Activated CD4-positive, alpha-beta T cell treated with anti-CD3 and anti-CD28 coated beads, Interleukin-10, Interleukin-2, amounts not matched to agents 100 ng/mL and 50 ng/mL, durations not matched to agents 16 hours and 8 hours (primary cell): ENCODE data around the gene FIG4.
"Not testable (repeated sequence)": the region's sequence is repeated elsewhere in the genome, so short reads cannot be mapped to it uniquely, and the experiment has no call there.

Experiments
- DNase-seq: peaks from one replicate; pipeline ENCODE4 v3.0.0-alpha.2; 2020

Gene FIG4

DNA sequence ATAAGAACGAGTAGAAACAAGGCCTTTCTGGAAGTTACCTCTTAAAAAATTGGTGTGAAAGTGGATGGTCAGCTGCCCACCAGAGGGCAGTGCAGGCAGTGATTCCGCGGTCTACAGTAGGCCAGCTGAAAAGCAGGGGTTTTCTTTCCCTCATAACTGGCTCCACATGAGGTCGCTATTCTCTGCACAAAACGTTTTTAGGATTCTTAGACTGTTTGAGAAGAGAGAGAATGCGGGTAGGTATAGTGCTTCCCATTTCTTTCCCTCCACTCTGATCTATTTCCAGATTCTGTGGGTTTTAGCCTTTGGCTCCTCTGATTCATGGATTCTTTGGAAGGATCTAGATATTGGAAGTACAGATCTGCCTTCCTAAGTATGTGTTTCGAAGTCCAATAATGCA is 14.2 kb downstream of the FIG4 start:
- peak; percentile 81 for DNase-seq

- DNase-seq, result no peak
Observed at GRCh38 chr6:109706513-109706912, 15.4 kb downstream of the FIG4 start.

DNA sequence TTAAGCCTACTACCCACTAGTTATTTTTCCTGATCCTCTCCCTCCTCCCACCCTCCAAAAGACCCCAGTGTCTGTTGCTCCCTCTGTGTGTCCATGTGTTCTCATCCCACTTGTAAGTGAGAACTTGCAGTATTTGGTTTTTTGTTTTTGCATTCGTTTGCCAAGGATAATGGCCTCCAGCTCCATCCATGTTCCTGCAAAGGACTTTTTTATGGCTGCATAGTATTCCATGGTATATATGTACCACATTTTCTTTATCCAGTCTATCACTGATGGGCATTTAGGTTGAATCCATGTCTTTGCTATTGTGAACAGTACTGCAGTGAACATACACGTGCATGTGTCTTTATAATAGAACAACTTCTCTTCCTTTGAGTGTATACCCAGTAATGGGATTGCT is 17.0 kb downstream of the FIG4 start:
- DNase-seq, result not testable (repeated sequence)

- DNase-seq, result no peak
Observed at GRCh38 chr6:109713097-109713496, 22.0 kb downstream of the FIG4 start.

GRCh38 chr6:109714166-109714565 is 23.1 kb downstream of the FIG4 start:
- no peak for DNase-seq

GRCh38 chr6:109714611-109715010 is 23.5 kb downstream of the FIG4 start:
- DNase-seq, result no peak

- no peak for DNase-seq
Observed at GRCh38 chr6:109715616-109716015, 24.5 kb downstream of the FIG4 start.

DNA sequence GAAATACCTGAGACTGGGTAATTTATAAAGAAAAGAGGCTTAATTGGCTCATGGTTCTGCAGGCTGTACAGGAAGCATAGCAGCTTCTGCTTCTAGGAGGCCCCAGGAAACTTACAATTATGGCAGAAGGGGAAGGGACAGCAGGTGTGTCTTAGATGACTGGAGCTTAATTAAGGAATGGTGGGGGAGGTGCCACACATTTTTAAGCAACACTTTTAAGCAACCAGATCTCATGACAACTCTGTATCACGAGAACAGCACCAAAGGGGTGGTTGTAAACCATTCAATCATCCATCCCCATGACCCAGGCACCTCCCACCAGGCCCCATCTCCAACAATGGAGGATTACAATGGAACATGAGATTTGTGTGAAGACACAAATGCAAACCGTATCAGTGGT is 26.9 kb downstream of the FIG4 start:
- DNase-seq, result no peak

GRCh38 chr6:109718991-109719390 is 27.9 kb downstream of the FIG4 start:
- no peak for DNase-seq

DNA sequence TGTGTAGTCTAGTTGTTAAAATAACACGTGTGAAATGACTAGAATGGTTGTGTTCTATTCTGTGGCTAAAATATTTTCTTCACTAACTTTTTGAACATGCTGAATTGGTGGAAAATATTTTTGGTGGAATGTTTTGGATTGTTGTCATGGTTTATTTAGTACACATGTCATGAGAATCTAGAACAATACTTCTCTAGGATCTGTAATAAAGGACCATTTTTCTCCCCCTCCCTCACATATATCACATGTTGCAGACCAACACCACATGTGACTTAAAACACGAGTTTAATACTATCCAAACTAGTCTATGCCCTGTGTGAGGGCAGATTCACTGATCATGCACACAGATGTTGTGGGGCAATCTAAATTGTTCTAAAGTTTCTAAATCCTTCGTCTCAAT is 29.2 kb downstream of the FIG4 start:
- DNase-seq, result no peak

- DNase-seq, result no peak
Observed at GRCh38 chr6:109722011-109722410, 30.9 kb downstream of the FIG4 start.

- no peak for DNase-seq
Observed at GRCh38 chr6:109722564-109723254, 31.6 kb downstream of the FIG4 start.

DNA sequence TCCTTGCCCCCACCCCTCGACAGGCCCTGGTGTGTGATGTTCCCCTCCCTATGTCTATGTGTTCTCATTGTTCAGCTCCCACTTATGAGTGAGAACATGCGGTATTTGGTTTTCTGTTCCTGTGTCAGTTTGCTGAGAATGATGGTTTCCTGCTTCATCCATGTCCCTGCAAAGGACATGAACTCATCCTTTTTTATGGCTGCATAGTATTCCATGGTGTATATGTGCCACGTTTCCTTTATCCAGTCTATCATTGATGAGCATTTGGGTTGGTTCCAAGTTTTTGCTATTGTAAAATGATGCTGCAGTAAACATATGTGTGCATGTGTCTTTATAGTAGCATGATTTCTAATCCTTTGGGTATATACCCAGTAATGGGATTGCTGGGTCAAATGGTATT is 34.2 kb downstream of the FIG4 start:
- DNase-seq, result not testable (repeated sequence)

DNA sequence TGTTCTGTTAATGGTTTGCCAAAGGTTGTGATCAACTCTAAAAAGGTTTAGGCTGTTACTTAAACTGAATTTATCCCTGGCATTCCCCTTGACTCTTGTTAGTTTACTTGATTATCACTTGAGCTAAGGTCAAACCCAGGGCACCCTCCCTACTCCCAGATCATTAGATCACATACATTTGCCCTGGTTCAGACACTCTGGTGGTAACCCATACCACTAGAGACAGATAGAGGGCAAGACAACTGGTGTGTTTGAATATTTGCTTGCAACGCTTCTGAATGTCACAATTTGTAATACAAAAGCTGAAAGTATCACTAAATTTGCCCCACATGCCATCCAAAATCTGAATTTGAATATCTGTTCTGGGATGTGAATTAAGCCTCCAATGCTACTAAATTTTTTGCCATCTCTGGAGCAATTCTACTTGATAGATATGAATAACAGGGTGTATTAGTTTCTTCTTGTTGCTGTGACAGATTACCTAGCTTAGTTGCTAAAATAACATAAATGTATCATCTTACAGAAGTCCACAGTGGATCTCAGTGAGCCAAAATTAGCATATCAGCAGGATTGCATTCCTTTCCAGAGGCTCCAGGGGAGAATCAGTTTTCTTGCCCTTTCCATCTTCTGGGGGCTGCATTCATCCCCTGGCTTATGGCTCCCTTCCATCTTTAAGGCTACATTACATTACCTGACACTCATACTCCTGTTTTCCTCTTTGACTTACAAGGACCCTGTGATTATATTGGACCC is 45.4 kb downstream of the FIG4 start:
- no peak for DNase-seq

- no peak for DNase-seq
Observed at GRCh38 chr6:109738255-109738654, 47.2 kb downstream of the FIG4 start.

DNA sequence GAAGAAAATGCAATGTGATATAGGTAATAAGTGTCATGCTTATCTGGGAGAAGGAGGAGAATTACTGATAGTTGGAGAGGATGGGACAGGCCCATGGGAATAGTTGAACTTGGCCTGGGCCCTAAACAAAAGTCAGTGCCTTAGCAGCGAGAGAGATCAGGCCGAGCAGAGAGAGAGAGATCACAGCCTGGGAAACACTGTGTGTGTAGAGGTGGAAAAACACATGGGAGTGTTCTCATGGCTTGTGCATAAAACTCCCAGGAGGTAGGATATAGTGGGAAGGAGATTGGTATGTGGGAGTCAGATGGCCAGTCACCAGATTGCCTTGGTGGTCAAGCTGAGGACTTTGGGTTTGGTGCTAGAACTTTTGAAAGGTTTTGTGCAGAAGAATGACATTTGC is 47.6 kb downstream of the FIG4 start:
- no peak for DNase-seq

- no peak for DNase-seq
Observed at GRCh38 chr6:109739686-109740085, 48.6 kb downstream of the FIG4 start.

DNA sequence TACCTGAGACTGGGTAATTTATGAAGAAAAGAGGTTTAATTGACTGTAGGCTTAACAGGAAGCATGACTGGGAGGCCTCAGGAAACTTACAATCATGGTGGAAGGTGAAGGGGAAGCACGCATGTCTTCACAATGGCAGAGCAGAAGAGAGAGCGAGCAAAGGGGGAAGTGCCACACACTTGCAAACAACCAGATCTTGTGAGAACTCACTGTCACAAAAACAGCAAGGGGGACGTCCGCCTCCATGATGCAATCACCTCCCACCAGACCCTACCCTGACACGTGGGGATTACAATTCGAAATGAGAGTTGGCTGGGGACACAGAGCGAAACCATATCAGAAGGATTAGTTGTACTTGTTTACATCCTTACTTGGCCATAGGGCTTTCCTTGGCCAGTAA is 49.7 kb downstream of the FIG4 start:
- DNase-seq, result no peak

GRCh38 chr6:109743739-109744138 is 52.6 kb downstream of the FIG4 start:
- DNase-seq, result no peak

- not testable (repeated sequence) for DNase-seq
Observed at GRCh38 chr6:109744779-109745178, 53.7 kb downstream of the FIG4 start.

DNA sequence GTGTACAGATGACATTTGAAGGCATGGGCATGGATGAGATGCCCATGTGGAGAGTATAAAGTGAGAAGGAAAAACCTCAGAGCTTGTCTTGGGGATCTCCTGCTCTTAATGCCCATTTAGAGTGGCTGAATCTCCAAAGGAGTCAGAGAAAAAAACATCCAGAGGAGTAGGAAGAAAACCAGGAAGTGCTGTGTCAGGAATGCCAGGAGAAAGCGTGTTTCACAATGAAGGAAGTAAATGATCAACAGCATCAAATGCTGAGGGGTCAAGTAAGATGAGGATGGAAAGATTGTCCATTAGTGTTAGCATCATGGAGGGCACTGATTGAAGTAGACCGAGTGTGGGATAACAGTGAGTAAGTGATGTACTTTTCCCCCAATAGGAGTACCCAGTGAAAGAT is 56.1 kb downstream of the FIG4 start:
- no peak for DNase-seq

DNA sequence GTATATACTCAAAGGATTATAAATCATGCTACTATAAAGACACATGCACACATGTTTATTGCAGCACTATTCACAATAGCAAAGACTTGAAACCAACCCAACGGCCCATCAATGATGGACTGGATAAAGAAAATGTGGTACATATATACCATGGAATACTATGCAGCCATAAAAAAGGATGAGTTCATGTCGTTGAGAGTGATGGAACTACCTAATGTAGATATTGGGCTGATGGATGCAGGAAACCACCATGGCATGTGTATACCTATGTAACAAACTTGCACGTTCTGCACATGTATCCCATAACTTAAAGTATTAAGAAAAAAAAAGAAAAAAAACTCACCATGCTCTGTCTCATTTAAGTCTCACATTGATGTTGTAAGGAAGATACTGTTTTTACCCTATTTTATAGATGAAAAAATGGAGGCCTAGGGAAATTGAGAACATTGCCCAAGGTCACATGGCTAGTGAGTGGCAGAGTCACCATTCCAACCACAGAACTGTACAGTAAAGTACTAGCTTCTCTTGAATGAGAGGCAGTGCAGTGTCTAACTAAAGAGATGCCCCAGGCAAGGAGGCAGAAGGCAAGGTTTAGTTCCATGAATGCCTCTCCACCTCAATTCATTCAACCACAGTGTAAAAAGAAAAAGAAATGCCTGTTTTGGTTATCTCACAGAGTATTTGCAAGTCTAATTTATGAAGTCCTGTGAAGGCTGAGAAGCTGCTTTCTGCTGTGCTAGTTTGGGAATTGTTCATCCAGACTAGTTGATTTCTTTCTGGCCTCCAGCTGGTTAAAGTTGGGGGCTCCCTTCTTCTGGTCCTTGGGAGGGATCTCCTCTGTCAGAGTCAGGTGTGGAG is 68.2 kb downstream of the FIG4 start:
- DNase-seq, result no peak

DNA sequence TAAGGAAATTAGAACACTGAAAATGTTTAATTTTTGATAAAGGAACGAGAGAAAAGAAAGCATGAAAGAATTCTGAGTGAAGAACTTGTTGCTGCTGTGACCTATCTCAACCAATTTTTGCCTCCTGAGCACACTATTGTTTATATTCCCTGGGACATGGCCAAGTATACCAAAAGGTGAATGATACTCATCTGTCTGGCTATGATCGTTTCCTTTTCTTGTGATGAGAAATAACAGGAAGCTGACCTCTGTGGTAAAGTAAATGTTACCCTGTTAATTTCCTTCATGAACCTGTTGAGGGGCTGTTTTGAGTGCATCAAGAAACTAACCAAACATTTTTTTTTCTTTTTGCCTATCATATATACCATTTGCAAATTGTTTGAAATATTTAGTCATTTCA is 69.1 kb downstream of the FIG4 start:
- no peak for DNase-seq

DNA sequence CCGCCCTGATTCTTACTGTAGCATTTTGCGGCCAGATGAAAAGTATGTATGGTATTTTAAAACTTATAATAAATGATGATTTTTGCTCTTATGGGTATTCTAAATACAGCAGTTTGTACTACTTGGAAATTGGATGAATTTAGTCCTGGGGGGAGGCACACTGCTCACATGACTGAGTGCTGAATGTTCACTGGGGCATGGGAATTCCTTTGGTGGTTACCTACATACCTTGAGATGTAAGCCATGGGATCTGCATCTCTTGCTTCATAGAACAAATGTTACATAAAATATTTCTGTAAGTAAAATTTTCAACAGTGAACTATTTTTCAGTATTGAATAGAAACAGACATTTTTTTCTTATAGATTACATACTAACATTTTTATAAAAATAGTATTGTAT is 71.1 kb downstream of the FIG4 start:
- DNase-seq, result no peak
